GM06990 (cell line): ENCODE measurements around the gene BCL11B.

Experiments
- DNase-seq: peaks from one replicate; pipeline ENCODE4 v3.0.0-alpha.2; 2011; ENCODE audit not compliant: insufficient read length; ENCODE audit errors: extremely low read depth
- H3K27me3 ChIP-seq: replicated peaks from 2 replicates; pipeline ENCODE4 v1.6.0; 2011; ENCODE audit warnings: low read length; ENCODE audit not compliant: control insufficient read depth, insufficient read depth
- H3K36me3 ChIP-seq: 2 replicates; pipeline ENCODE4 v1.5.1; 2011; ENCODE audit warnings: low read length; ENCODE audit not compliant: control insufficient read depth, insufficient read depth
- H3K4me3 ChIP-seq: replicated peaks from 2 replicates; pipeline ENCODE4 v1.5.1; 2011; ENCODE audit warnings: low read depth, mild to moderate bottlenecking, control low read depth, low read length
- TF ChIP-seq, protein P1 (sequence below): IDR thresholded peaks from 2 replicates; pipeline ENCODE4 v1.5.1; 2011; ENCODE audit warnings: low read length, control low read depth, mild to moderate bottlenecking, inconsistent platforms; ENCODE audit not compliant: insufficient read depth, poor library complexity, severe bottlenecking

The BCL11B gene

DNA sequence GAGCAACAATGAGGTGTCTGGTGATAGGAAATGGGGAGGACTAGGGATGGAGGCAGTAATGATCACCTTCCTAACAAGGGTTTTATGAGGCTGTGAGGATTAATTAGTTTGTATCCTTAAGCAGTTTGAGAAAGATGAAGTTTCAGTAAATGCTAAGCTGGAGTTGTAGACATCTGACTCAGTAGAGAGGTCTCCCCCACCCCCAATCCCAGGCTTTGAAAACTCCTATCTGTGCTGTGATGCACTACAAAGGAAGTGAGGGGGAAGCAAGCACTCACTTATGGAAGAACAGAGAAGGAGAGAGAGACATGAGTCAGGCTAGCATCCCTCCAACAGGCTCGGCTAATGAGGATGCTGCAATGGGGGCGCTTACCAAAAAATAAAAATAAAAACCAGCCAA lies 5.5 kb upstream of the BCL11B start:
- no peak overlapping the region for H3K4me3 ChIP-seq
- H3K27me3 ChIP-seq: no peaks in the 10 kb centered on the region; the same call in none of the 2 replicates
- TF ChIP-seq, protein P1, sequence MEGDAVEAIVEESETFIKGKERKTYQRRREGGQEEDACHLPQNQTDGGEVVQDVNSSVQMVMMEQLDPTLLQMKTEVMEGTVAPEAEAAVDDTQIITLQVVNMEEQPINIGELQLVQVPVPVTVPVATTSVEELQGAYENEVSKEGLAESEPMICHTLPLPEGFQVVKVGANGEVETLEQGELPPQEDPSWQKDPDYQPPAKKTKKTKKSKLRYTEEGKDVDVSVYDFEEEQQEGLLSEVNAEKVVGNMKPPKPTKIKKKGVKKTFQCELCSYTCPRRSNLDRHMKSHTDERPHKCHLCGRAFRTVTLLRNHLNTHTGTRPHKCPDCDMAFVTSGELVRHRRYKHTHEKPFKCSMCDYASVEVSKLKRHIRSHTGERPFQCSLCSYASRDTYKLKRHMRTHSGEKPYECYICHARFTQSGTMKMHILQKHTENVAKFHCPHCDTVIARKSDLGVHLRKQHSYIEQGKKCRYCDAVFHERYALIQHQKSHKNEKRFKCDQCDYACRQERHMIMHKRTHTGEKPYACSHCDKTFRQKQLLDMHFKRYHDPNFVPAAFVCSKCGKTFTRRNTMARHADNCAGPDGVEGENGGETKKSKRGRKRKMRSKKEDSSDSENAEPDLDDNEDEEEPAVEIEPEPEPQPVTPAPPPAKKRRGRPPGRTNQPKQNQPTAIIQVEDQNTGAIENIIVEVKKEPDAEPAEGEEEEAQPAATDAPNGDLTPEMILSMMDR: no peak
- no peaks in the 10 kb centered on the region for H3K36me3 ChIP-seq
- DNase-seq: no peak

DNA sequence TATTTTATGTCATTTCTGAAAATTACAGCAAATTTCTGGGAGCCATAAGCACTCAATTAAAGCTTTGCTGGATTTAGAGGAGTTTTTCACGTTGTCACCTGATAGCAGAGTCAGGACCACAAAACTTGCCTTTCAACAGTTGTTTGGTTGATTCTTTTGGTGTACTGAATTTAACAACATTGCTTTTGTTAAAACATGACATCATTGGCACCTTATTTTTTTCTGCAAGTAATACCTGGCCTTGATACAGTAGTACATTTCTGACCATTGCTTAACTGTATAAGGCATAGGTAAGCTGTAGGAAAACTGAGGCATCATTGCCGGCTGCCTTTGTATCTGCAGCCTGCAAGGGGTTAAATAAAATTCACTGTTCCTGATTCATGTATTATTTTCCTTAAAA lies 4.5 kb upstream of the BCL11B start:
- Histone ChIP-seq H3K36me3 (no peaks in the 10 kb centered on the region), H3K4me3 (no peak overlapping the region), H3K27me3 (no peaks in the 10 kb centered on the region; the same call in none of the 2 replicates)
- DNase-seq: no peak
- TF ChIP-seq, protein P1: no peak

DNA sequence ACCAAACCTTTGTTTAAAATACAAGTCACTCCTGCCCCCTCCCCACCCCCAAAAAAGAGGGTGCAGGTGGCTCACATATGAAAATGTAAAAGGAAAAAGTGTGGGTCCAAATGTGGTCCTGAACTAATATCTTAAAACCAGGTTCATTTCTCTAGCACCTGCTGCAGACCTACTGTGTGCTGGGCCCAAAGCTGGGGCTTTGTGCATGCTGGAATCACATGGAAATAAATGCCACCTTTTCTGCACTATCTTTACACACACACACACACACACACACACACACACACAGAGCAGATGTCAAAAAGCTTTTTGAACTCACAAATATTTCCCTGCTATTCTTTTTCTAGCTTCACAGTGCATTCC lies 3.2 kb upstream of the BCL11B start:
- no peak overlapping the region for H3K4me3 ChIP-seq
- TF ChIP-seq, protein P1: no peak
- DNase-seq: no peak
- H3K27me3 ChIP-seq: no peaks in the 10 kb centered on the region; the same call in none of the 2 replicates
- H3K36me3 ChIP-seq: no peaks in the 10 kb centered on the region

DNA sequence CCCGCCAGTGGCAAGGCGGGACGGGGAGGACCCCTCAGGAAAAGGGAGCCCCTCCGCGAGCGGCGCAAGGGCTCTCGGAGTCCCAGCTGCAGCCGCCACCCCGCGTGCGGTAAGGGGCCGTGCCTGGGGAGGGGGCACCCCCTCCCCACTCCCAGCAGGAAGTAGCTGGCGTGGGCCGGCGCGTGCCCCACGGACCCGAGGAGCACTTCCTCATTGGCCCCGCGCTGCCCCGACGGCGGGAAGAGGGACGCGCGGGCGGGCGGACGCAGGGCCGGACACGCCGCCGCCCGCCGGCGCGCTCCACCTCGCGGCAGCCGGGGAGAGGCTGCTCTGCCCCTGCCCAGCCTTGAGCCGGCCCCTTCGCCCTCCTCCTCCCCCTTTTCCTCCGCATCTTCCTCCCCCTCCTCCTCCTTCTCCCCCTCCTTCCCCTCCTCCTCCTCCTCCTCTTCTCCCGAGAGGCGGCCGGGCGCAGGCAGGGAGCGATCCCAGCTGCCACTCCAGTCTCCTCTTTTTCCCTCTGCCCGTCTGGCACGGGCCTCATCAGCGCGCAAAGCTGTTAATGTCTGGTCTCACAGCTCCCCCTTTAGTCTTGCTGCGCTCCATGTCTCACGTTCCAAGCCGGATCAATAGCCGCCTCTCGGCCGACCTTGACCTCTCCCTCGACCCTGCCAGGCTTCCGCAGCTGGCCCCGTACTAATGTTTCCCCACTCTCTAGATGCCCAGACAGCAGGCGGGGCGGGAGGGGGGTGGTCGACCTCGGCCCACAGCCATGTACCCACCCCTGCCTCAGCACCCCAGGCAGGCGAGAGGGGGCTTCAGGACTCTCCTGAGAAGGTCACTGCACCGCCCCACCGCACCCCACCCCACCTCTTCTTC lies 2.6 kb upstream of the BCL11B start:
- TF ChIP-seq, protein P1: peak; percentile 42
- peak; percentile 50 for DNase-seq
- Histone ChIP-seq H3K36me3 (no peaks in the 10 kb centered on the region), H3K27me3 (no peaks in the 10 kb centered on the region; the same call in none of the 2 replicates), H3K4me3 (peak overlapping the region; percentile 28)

DNA sequence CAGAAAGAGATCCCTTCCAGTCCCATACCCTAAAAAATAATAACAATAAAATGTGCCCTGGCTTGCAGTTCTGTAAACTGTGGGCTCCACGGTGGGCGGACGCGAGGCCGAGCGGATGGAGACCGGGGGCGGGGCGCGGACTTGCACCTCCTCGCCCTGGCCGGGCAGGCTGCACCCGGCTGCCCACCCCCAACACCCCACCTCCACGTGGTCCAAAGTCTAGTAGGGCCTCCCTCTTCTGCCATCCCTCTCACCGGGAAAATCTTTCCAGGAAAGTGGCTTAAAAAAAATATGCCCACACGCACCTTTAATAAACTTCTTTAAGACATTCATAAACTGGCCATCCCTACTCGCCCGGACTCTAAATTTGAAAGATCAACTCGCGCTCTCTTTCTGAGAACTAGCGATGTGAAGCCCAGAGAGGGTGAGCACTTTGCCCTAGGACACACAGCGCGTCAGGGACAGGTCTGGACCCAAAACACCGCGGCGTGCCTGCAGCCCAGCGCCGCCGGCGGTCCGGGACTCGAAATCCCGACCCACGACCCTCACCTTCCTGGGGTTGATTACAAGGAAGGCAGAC lies 1.9 kb upstream of the BCL11B start:
- Histone ChIP-seq H3K36me3 (no peaks in the 10 kb centered on the region), H3K27me3 (no peaks in the 10 kb centered on the region; the same call in none of the 2 replicates), H3K4me3 (peak overlapping the region; percentile 28)
- TF ChIP-seq, protein P1: no peak
- DNase-seq: no peak
